Upper lobe of left lung (tissue), 6 donors: ENCODE results near the gene THYN1. TPM values are rescaled to one million over a fixed set of nuclear protein-coding genes. Genes with fewer than 3 reads are reported as not detected.

Experiments used
- ATAC-seq, 2 donors: fragments of 200-7000 bp; cut with Tn5 transposase; one replicate each; pipeline ENCODE4 v1.9.1; 2022; ENCODE audit warnings: mild to moderate bottlenecking in 2 of 2, moderate library complexity in 2 of 2; ENCODE audit not compliant: low FRiP score in 2 of 2
- DNase-seq, 2 donors: peaks; one replicate each; pipeline ENCODE4 v3.0.0-alpha.2; 2019 to 2020
- H3K27ac ChIP-seq, 4 donors: fragments of 200-600 bp; sonication (generic); one replicate each; pipeline ENCODE4 v1.5.1; 2016 to 2019
- H3K27me3 ChIP-seq, 4 donors: fragments of 200-600 bp; sonication (generic); one replicate each; pipeline ENCODE4 v1.5.1; 2017 to 2019
- H3K36me3 ChIP-seq, 4 donors: fragments of 200-600 bp; sonication (generic); one replicate each; pipeline ENCODE4 v1.5.1; 2016 to 2019
- H3K4me1 ChIP-seq, 4 donors: fragments of 200-600 bp; sonication (generic); one replicate each; pipeline ENCODE4 v1.5.1; 2018 to 2019
- H3K4me3 ChIP-seq, 4 donors: fragments of 200-600 bp; sonication (generic); one replicate each; pipeline ENCODE4 v1.5.1; 2017 to 2019; ENCODE audit warnings: mild to moderate bottlenecking in 2 of 4, moderate library complexity in 1 of 4
- H3K9me3 ChIP-seq, 4 donors: fragments of 200-600 bp; sonication (generic); one replicate each; pipeline ENCODE4 v1.5.1; 2018 to 2019
- CTCF ChIP-seq, 6 experiments: fragments of 450-650 bp in 4 of 6; fragments of 200-600 bp in 2 of 6; sonication (generic) in 2 of 6; IDR thresholded peaks; one replicate each; pipeline ENCODE4 v1.5.1; 2016 to 2019; ENCODE audit warnings: antibody characterized with exemption in 6 of 6
- EP300 ChIP-seq, 4 donors: sonication (generic); formaldehyde crosslinking; IDR thresholded peaks; one replicate each; pipeline ENCODE4 v1.5.1; 2017; ENCODE audit warnings: antibody characterized with exemption in 4 of 4, control low read depth in 2 of 4
- POLR2A ChIP-seq, 4 donors: fragments of 450-650 bp; IDR thresholded peaks; one replicate each; pipeline ENCODE4 v1.5.1; 2016 to 2017; ENCODE audit warnings: antibody characterized with exemption in 4 of 4, mild to moderate bottlenecking in 2 of 4
- POLR2AphosphoS5 ChIP-seq, 2 donors: sonication (generic); formaldehyde crosslinking; IDR thresholded peaks; one replicate each; pipeline ENCODE4 v1.5.1; 2017; ENCODE audit warnings: antibody characterized with exemption in 2 of 2
- WGBS, 2 donors: methylation state at CpG; one replicate each; pipeline ENCODE4 v1.1.5; 2017 to 2018; 5-methylcytosine and 5-hydroxymethylcytosine counted together
- total RNA-seq, 6 donors: library from RNA; depleted of rRNA in 4 of 6; stranded (reverse); fragments of >200 nt in 4 of 6; gene quantifications; one replicate each; pipeline versions ENCODE4 v1.1.0 to v1.2.1, GENCODE V29; 2016 to 2021
- donor health status: DM: no; HTN: no; CAD: no; lungs with moderate emphysema.
- donor health status: DM: no; HTN: yes; CAD: no; lungs with severe emphysema.

THYN1 gene
- total RNA-seq, 6 donors from 2014 or later, result 23.2 to 39.8 (median 34.2) TPM

DNA sequence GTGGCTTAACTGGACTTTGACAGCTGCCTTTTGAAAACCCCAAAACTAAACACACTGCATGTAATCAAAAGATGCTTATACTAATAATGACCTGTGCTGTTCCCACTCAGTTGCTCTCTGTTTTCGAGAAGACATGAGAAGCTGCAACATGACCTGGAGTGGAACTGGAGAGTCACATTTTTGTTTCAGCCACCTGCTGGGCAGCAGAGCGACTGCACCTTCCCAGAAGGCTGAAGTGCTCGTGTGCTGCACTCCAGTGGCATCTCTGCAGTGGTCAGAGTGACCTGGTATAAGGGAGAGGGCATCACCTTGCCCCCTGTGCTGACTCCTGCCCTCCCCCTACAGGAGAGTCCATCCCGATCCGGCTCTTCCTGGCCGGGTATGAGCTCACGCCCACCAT lies 8.6 kb downstream of the THYN1 start:
- Histone ChIP-seq H3K4me1 (no peaks in the 10 kb centered on the region), H3K36me3 (peaks cover 8 to 100% (median 73%) of the 10 kb centered on the region in 4 donors), H3K4me3 (no peak overlapping the region), H3K27me3 (no peaks in the 10 kb centered on the region), H3K27ac (no peak overlapping the region), H3K9me3 (no peaks in the 10 kb centered on the region)
- DNase-seq (no peak), ATAC-seq (no peak)
- TF ChIP-seq CTCF (IDR thresholded peaks at IDR 0.05), result peak in 4 of 6 experiments; percentile 10 to 48 (median 26)
- no peak for TF ChIP-seq POLR2AphosphoS5 (IDR thresholded peaks at IDR 0.05)
- TF ChIP-seq POLR2A (IDR thresholded peaks at IDR 0.05), result no peak
- TF ChIP-seq EP300 (IDR thresholded peaks at IDR 0.05), result no peak
- 51 to 63% methylated on average over 4 to 7 of the region's 7 CpGs for WGBS, 2 donors

GRCh38 chr11:134243913-134244312 lies 9.2 kb downstream of the THYN1 start:
- Histone ChIP-seq H3K4me3 (no peak overlapping the region), H3K9me3 (no peaks in the 10 kb centered on the region), H3K36me3 (peaks cover 8 to 100% (median 73%) of the 10 kb centered on the region in 4 donors), H3K27me3 (no peaks in the 10 kb centered on the region), H3K4me1 (no peaks in the 10 kb centered on the region), H3K27ac (no peak overlapping the region)
- ATAC-seq, result no peak
- no peak for DNase-seq
- WGBS, 2 donors, result 93 to 94% methylated on average over 4 of the region's 4 CpGs
- TF ChIP-seq POLR2AphosphoS5 (IDR thresholded peaks at IDR 0.05) (no peak), POLR2A (IDR thresholded peaks at IDR 0.05) (no peak), EP300 (IDR thresholded peaks at IDR 0.05) (no peak), CTCF (IDR thresholded peaks at IDR 0.05) (no peak)

GRCh38 chr11:134242376-134242775 lies 10.8 kb downstream of the THYN1 start:
- ATAC-seq (no peak), DNase-seq (no peak)
- Histone ChIP-seq H3K4me3 (no peak overlapping the region), H3K27me3 (no peaks in the 10 kb centered on the region), H3K36me3 (peaks cover 4 to 98% (median 61%) of the 10 kb centered on the region in 4 donors), H3K9me3 (no peaks in the 10 kb centered on the region), H3K4me1 (no peaks in the 10 kb centered on the region), H3K27ac (no peak overlapping the region)
- TF ChIP-seq POLR2A (IDR thresholded peaks at IDR 0.05) (no peak), POLR2AphosphoS5 (IDR thresholded peaks at IDR 0.05) (no peak), EP300 (IDR thresholded peaks at IDR 0.05) (no peak), CTCF (IDR thresholded peaks at IDR 0.05) (no peak)
- WGBS, 2 donors, result 87 to 93% methylated on average over 9 of the region's 9 CpGs

DNA sequence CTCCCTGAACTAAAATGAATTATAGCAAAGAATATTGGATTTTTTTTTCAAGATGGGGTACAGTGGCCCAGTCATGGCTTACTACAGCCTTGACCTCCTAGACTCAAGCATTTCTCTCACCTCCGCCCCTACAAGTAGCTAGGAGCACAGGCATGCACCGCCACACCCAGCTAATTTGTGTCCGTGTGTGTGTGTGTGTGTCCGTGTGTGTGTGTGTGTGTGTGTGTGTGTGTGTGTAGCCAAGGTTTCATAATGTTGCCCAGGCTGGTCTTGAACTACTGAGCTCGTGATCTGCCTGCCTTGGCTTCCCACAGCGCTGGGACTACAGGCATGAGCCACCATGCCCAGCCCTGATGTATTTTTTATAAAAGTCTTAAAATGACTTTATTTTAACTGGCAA lies 12.6 kb downstream of the THYN1 start:
- ATAC-seq (no peak), DNase-seq (no peak)
- Histone ChIP-seq H3K27me3 (no peaks in the 10 kb centered on the region), H3K9me3 (no peaks in the 10 kb centered on the region), H3K4me3 (no peak overlapping the region), H3K27ac (no peak overlapping the region), H3K36me3 (peaks cover 4 to 96% (median 49%) of the 10 kb centered on the region in 4 donors), H3K4me1 (no peaks in the 10 kb centered on the region)
- no peak for TF ChIP-seq POLR2AphosphoS5 (IDR thresholded peaks at IDR 0.05)
- no peak for TF ChIP-seq POLR2A (IDR thresholded peaks at IDR 0.05)
- no peak for TF ChIP-seq CTCF (IDR thresholded peaks at IDR 0.05)
- TF ChIP-seq EP300 (IDR thresholded peaks at IDR 0.05), result no peak
- 71 to 75% methylated on average over 6 of the region's 6 CpGs for WGBS, 2 donors

GRCh38 chr11:134238956-134239355 lies 14.2 kb downstream of the THYN1 start:
- WGBS, 2 donors, result 94 to 99% methylated on average over 5 of the region's 5 CpGs

More at GRCh38 chr11:134238956-134239355, 14.2 kb downstream of the THYN1 start:
- Histone ChIP-seq H3K36me3 (peaks cover 0 to 86% (median 39%) of the 10 kb centered on the region in 4 donors), H3K9me3 (no peaks in the 10 kb centered on the region), H3K4me1 (no peaks in the 10 kb centered on the region), H3K4me3 (no peak overlapping the region), H3K27me3 (no peaks in the 10 kb centered on the region), H3K27ac (no peak overlapping the region)
- no peak for TF ChIP-seq POLR2A (IDR thresholded peaks at IDR 0.05)
- no peak for ATAC-seq
- DNase-seq, result no peak
